Activated T-helper 1 cell treated with anti-CD3 and anti-CD28 coated beads, Interleukin-12 subunit alpha, Interleukin-12 subunit beta, Interleukin-2, Interleukin-4 antibody, amounts not matched to agents 30 ng/mL and 10 ng/mL and 1 ng/mL, durations not matched to agents 14 hours and 24 hours and 36 hours (primary cell): ENCODE results near the gene SLC12A4. TPM values are rescaled to one million over a fixed set of nuclear protein-coding genes. Genes with fewer than 3 reads are reported as not detected.

Experiments
- DNase-seq: peaks from one replicate; pipeline ENCODE4 v3.0.0; 2021; ENCODE audit warnings: low spot score
- H3K27ac Mint-ChIP-seq: one replicate; pipeline ENCODE4 v1.8.0; 2021; ENCODE audit warnings: mild to moderate bottlenecking, mixed read lengths
- H3K27me3 Mint-ChIP-seq: one replicate; pipeline ENCODE4 v1.8.0; 2022; ENCODE audit warnings: mild to moderate bottlenecking, moderate library complexity, mixed read lengths; ENCODE audit not compliant: insufficient read depth
- H3K36me3 Mint-ChIP-seq: one replicate; pipeline ENCODE4 v1.8.0; 2021; ENCODE audit warnings: low read depth, mixed read lengths
- H3K4me1 Mint-ChIP-seq: one replicate; pipeline ENCODE4 v1.8.0; 2021; ENCODE audit warnings: low read depth, mixed read lengths
- H3K4me3 Mint-ChIP-seq: one replicate; pipeline ENCODE4 v1.8.0; 2021; ENCODE audit warnings: mild to moderate bottlenecking, moderate library complexity, mixed read lengths
- H3K9me3 Mint-ChIP-seq: one replicate; pipeline ENCODE4 v1.8.0; 2021; ENCODE audit warnings: mixed read lengths
- intact Hi-C: fragments of 100-400 bp; cut with micrococcal nuclease; formaldehyde crosslinking; loops from one replicate; pipeline ENCODE4 v1.15.1; 2024
- total RNA-seq: library from RNA; stranded (reverse); gene quantifications from 2 replicates; pipeline ENCODE4 v1.2.3, GENCODE V29; 2022

SLC12A4 gene
- total RNA-seq, 1 donor from 2014 or later: 43.1 TPM

GRCh38 chr16:67948015-67948414, 20.4 kb downstream of the SLC12A4 start:
- Mint-ChIP-seq H3K27ac (no peak overlapping the region), H3K4me3 (no peak overlapping the region), H3K27me3 (no peaks in the 10 kb centered on the region), H3K36me3 (peaks cover 8% of the 10 kb centered on the region), H3K4me1 (no peaks in the 10 kb centered on the region), H3K9me3 (no peaks in the 10 kb centered on the region)
- intact Hi-C loops: no loop called here
- DNase-seq: no peak

- Mint-ChIP-seq H3K4me1 (peaks cover 3% of the 10 kb centered on the region), H3K27ac (no peak overlapping the region), H3K4me3 (no peak overlapping the region), H3K36me3 (peaks cover 8% of the 10 kb centered on the region), H3K27me3 (no peaks in the 10 kb centered on the region), H3K9me3 (no peaks in the 10 kb centered on the region)
- intact Hi-C loops: no loop called here
- no peak for DNase-seq
Measured at GRCh38 chr16:67946966-67947558, 21.4 kb downstream of the SLC12A4 start.

GRCh38 chr16:67946128-67946569, 22.3 kb downstream of the SLC12A4 start:
- peaks cover 11% of the 10 kb centered on the region for H3K4me1 Mint-ChIP-seq
- H3K9me3 Mint-ChIP-seq: no peaks in the 10 kb centered on the region
- intact Hi-C loops: no loop called here
- no peak for DNase-seq
- H3K4me3 Mint-ChIP-seq: no peak overlapping the region
- no peak overlapping the region for H3K27ac Mint-ChIP-seq
- no peaks in the 10 kb centered on the region for H3K27me3 Mint-ChIP-seq
- H3K36me3 Mint-ChIP-seq: peaks cover 7% of the 10 kb centered on the region

- Mint-ChIP-seq H3K27ac (no peak overlapping the region), H3K4me1 (peaks cover 14% of the 10 kb centered on the region), H3K9me3 (no peaks in the 10 kb centered on the region), H3K27me3 (no peaks in the 10 kb centered on the region), H3K4me3 (no peak overlapping the region), H3K36me3 (peaks cover 7% of the 10 kb centered on the region)
- DNase-seq: no peak
- intact Hi-C loops: no loop called here
Measured at GRCh38 chr16:67945392-67945933, 23.0 kb downstream of the SLC12A4 start.

GRCh38 chr16:67944690-67945391, 23.6 kb downstream of the SLC12A4 start:
- no peak overlapping the region for H3K27ac Mint-ChIP-seq
- no peak for DNase-seq
- H3K4me1 Mint-ChIP-seq: peaks cover 20% of the 10 kb centered on the region
- intact Hi-C loops: no loop called here
- no peak overlapping the region for H3K4me3 Mint-ChIP-seq
- H3K9me3 Mint-ChIP-seq: no peaks in the 10 kb centered on the region
- H3K27me3 Mint-ChIP-seq: no peaks in the 10 kb centered on the region
- peaks cover 10% of the 10 kb centered on the region for H3K36me3 Mint-ChIP-seq

GRCh38 chr16:67943619-67944504, 24.6 kb downstream of the SLC12A4 start, which contains the start of gene LCAT:
TSS of gene LCAT (minus strand) at chr16:67944120. CDS start at chr16:67944101, 19 bp downstream.
- no peaks in the 10 kb centered on the region for H3K27me3 Mint-ChIP-seq
- H3K27ac Mint-ChIP-seq: no peak within 1 kb of the TSS
- H3K9me3 Mint-ChIP-seq: no peaks in the 10 kb centered on the region
- no peak within 1 kb of the TSS for H3K4me3 Mint-ChIP-seq
- intact Hi-C loops: no loop called here
- peaks cover 25% of the 10 kb centered on the region for H3K4me1 Mint-ChIP-seq
- peaks cover 13% of the 10 kb centered on the region for H3K36me3 Mint-ChIP-seq
- no peak for DNase-seq

GRCh38 chr16:67943256-67943618, 25.2 kb downstream of the SLC12A4 start:
- intact Hi-C loops: no loop called here
- Mint-ChIP-seq H3K4me1 (peaks cover 25% of the 10 kb centered on the region), H3K27ac (no peak overlapping the region), H3K9me3 (no peaks in the 10 kb centered on the region), H3K27me3 (no peaks in the 10 kb centered on the region), H3K4me3 (no peak overlapping the region), H3K36me3 (peaks cover 12% of the 10 kb centered on the region)
- no peak for DNase-seq

- H3K27ac Mint-ChIP-seq: no peak overlapping the region
- no peak overlapping the region for H3K4me3 Mint-ChIP-seq
Measured at GRCh38 chr16:67942510-67943255, 25.8 kb downstream of the SLC12A4 start.

GRCh38 chr16:67942200-67942509, 26.3 kb downstream of the SLC12A4 start:
- Mint-ChIP-seq H3K4me3 (no peak overlapping the region), H3K9me3 (no peaks in the 10 kb centered on the region), H3K36me3 (peaks cover 11% of the 10 kb centered on the region), H3K27ac (peak overlapping the region; percentile 55), H3K27me3 (no peaks in the 10 kb centered on the region), H3K4me1 (peaks cover 29% of the 10 kb centered on the region)
- DNase-seq: no peak
- intact Hi-C loops: no loop called here

More at GRCh38 chr16:67942510-67943255, 25.8 kb downstream of the SLC12A4 start:
- no peak for DNase-seq
- intact Hi-C loops: no loop called here
- Mint-ChIP-seq H3K27me3 (no peaks in the 10 kb centered on the region), H3K9me3 (no peaks in the 10 kb centered on the region), H3K36me3 (peaks cover 9% of the 10 kb centered on the region), H3K4me1 (peaks cover 25% of the 10 kb centered on the region)

GRCh38 chr16:67941469-67942199, 26.8 kb downstream of the SLC12A4 start:
- H3K36me3 Mint-ChIP-seq: peaks cover 16% of the 10 kb centered on the region
- no peak for DNase-seq
- H3K27ac Mint-ChIP-seq: peak overlapping the region; percentile 18
- intact Hi-C loops: no loop called here
- no peak overlapping the region for H3K4me3 Mint-ChIP-seq
- H3K27me3 Mint-ChIP-seq: no peaks in the 10 kb centered on the region
- peaks cover 34% of the 10 kb centered on the region for H3K4me1 Mint-ChIP-seq
- no peaks in the 10 kb centered on the region for H3K9me3 Mint-ChIP-seq

GRCh38 chr16:67940446-67941089, 27.9 kb downstream of the SLC12A4 start:
- intact Hi-C loops: no loop called here
- H3K4me1 Mint-ChIP-seq: peaks cover 34% of the 10 kb centered on the region
- no peak overlapping the region for H3K4me3 Mint-ChIP-seq

More at GRCh38 chr16:67940446-67941089, 27.9 kb downstream of the SLC12A4 start:
- H3K36me3 Mint-ChIP-seq: peaks cover 19% of the 10 kb centered on the region
- DNase-seq: no peak
- no peaks in the 10 kb centered on the region for H3K9me3 Mint-ChIP-seq
- H3K27me3 Mint-ChIP-seq: no peaks in the 10 kb centered on the region
- peak overlapping the region; percentile 76 for H3K27ac Mint-ChIP-seq
